Activated CD4-positive, alpha-beta T cell treated with anti-CD3 and anti-CD28 coated beads, Interleukin-2, Interleukin-4, amounts not matched to agents 100 ng/mL and 50 ng/mL, durations not matched to agents 16 hours and 8 hours (primary cell): ENCODE measurements around the gene PPIP5K1.
"Not testable (repeated sequence)": the region's sequence is repeated elsewhere in the genome, so short reads cannot be mapped to it uniquely, and the experiment has no call there.

Experiments
- DNase-seq: peaks from one replicate; pipeline ENCODE4 v3.0.0-alpha.2; 2020; ENCODE audit warnings: low spot score

PPIP5K1 gene

DNA sequence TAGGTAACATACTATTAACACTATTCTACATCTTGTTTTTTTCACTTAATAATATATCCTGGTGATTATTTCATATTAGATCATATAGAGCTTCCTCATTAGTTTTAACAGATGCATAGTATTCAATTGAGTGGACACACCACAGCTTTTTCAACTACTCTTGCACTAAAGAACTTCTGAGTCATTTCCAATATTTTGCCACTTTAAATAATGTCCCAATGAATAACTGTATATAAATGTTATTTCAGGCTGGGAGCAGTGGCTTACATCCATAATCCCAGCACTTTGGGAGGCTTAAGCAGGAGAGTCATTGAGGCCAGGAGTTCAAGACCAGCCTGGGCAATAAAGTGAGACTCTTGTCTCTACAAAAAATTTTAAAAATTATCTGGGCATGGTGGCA, 45.7 kb downstream of the PPIP5K1 start:
- DNase-seq, result no peak

DNA sequence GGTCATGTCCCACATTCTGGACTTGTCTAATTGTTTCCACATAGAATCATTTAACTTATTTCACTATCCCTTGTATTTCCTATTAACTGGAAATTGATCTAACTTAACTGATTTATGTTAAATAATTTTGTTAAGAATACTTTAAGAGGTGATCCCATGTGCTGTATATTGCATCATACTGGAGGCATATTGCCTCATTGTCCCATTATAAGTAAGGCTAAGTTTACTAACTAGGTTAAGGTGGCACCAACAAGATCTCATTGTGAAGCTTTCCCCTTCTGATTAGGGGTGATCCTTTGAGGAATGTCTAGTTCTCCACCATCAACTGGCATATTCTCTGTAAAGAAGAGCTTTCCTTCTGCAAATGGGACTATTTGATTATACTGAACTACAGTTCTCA, 48.2 kb downstream of the PPIP5K1 start:
- DNase-seq, result no peak

DNA sequence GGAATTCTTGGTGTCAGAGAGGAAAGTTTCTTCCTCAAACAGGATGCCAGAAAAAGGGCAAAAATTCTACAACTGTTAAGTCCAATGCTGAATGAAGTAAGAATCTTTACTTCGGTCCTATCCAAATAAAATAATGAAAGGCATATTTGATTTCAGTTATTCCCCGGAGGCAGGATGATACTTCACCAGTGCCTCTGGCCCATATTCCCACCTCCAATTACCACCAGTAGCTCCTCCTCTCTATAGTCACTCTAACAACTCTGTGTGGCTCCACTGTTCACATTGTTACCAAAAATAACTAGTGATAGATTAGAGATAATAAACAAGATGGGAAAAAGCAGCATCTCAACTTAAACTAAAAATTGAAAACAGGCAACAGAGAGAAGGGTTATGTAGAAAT, 51.9 kb downstream of the PPIP5K1 start:
- no peak for DNase-seq

DNA sequence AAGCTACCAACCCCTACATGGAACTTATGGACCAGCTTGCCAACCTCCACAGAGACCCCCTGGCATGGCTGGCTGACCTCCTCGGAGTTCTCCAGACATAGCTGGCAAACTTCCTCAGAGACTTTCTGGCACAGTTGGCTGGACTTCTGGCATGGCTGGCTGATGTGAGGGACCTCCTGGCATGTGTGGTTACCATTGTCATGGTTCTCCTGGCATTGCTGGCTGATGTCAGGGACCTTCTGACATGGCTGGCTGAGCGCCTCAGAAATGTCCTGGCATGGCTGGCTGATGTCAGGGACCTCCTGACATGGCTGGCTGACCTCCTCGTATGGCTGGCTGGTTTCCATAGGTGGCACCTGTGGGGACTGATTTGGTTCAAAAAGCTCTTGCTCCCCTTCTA, 55.1 kb downstream of the PPIP5K1 start:
- no peak for DNase-seq

DNA sequence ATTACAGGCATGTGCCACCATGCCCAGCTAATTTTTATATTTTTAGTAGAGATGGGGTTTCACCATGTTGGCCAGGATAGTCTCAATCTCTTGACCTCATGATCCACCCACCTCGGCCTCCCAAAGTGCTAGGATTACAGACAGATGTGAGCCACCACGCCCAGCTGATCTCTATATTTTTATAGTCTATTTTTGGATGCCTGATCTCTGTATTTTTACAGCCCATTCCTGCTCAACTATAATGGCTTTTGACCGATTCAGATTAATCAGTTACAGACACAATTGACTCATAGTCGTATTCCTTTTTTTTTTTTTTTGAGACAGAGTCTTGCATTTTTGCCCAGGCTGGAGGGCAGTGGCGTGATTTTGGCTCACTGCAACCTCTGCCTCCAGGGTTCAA, 57.2 kb downstream of the PPIP5K1 start:
- not testable (repeated sequence) for DNase-seq

DNA sequence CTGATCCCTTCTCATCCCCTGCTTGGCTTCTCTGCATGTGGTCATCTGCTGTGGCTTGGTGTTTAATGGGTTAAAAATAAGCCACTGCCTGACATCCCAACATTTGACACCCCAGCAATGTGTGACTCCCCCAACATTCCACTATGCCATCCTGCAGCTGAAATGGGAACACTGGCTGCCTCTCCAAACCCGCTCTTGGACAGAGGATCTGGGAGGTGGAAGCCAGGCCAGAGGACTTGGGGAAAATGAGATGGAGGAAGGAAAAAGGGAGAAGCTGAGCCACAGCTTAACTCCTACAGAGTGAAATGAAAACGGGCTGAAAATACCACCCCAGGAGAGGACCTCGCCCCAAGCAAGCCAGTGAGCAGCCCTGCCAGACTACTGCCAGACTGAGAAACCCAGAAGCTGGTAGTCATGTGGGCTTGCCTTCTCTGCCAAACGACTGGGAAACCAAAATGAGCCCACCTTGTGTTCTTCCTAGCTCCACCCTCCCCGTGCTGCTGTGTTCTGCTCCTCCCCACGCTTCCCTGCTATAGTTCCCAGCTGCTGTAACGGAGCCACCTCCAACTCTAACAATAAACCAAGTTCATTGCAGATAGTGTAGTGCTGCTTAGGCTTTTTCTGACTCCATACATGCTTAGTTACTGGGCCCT, 58.9 kb downstream of the PPIP5K1 start:
- DNase-seq, result no peak

DNA sequence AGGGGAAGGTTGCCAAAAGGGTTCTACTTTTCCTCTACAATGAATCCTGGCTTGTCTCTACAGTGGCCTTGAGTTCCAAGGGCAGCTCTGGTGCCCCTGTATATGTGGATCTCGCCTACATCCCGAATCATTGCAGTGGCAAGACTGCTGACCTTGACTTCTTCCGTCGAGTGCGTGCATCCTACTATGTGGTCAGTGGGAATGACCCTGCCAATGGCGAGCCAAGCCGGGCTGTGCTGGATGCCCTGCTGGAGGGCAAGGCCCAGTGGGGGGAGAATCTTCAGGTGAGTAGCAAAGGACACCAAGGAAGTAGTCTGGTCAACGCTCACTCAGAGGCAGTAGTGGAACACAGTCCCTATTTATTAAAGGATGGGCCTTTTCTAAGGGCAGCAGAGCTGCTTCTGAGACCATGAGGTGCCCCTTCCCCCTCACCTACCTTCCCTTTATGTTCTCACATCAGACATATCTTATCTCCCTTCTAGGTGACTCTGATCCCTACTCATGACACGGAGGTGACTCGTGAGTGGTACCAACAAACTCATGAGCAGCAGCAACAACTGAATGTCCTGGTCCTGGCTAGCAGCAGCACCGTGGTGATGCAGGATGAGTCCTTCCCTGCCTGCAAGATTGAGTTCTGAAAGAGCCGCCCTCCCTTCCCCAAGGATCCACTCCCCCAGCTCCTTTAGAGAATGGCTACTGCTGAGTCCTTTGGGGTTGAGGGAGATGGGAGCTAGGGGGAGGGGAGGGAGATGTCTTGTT, 60.2 kb downstream of the PPIP5K1 start:
- DNase-seq, result no peak

DNA sequence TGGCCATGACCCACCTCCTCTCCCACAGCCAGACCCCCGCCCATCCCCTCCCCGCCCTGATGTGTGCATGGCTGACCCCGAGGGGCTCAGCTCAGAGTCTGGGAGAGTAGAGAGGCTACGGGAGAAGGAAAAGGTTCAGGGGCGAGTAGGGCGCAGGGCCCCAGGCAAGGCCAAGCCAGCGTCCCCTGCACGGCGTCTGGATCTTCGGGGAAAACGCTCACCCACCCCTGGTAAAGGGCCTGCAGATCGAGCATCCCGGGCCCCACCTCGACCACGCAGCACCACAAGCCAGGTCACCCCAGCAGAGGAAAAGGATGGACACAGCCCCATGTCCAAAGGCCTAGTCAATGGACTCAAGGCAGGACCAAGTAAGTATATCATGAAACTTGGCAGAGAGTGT, 60.9 kb downstream of the PPIP5K1 start:
- no peak for DNase-seq

DNA sequence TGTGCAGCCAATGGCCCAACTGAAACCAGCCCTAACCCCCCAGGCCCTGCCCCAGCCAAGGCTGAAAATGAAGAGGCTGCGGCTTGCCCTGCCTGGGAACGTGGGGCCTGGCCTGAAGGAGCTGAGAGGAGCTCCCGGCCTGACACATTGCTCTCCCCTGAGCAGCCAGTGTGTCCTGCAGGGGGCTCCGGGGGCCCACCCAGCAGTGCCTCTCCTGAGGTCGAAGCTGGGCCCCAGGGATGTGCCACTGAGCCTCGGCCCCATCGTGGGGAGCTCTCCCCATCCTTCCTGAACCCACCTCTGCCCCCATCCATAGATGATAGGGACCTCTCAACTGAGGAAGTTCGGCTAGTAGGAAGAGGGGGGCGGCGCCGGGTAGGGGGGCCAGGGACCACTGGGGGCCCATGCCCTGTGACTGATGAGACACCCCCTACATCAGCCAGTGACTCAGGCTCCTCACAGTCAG, 61.4 kb downstream of the PPIP5K1 start:
- no peak for DNase-seq

DNA sequence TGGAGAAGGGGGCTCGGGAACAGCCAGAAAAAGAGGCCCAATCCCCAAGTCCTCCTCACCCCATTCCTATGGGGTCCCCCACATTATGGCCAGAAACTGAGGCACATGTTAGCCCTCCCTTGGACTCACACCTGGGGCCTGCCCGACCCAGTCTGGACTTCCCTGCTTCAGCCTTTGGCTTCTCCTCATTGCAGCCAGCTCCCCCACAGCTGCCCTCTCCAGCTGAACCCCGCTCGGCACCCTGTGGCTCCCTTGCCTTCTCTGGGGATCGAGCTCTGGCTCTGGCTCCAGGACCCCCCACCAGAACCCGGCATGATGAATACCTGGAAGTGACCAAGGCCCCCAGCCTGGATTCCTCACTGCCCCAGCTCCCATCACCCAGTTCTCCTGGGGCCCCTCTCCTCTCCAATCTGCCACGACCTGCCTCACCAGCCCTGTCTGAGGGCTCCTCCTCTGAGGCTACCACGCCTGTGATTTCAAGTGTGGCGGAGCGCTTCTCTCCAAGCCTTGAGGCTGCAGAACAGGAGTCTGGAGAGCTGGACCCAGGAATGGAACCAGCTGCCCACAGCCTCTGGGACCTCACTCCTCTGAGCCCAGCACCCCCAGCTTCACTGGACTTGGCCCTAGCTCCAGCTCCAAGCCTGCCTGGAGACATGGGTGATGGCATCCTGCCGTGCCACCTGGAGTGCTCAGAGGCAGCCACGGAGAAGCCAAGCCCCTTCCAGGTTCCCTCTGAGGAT, 62.0 kb downstream of the PPIP5K1 start:
- DNase-seq, result no peak

DNA sequence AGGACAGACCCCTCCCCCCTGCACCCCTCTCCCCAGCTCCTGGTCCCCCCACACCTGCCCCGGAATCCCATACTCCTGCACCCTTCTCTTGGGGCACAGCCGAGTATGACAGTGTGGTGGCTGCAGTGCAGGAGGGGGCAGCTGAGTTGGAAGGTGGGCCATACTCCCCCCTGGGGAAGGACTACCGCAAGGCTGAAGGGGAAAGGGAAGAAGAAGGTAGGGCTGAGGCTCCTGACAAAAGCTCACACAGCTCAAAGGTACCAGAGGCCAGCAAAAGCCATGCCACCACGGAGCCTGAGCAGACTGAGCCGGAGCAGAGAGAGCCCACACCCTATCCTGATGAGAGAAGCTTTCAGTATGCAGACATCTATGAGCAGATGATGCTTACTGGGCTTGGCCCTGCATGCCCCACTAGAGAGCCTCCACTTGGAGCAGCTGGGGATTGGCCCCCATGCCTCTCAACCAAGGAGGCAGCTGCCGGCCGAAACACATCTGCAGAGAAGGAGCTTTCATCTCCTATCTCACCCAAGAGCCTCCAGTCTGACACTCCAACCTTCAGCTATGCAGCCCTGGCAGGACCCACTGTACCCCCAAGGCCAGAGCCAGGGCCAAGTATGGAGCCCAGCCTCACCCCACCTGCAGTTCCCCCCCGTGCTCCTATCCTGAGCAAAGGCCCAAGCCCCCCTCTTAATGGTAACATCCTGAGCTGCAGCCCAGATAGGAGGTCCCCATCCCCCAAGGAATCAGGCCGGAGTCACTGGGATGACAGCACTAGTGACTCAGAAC, 62.8 kb downstream of the PPIP5K1 start:
- no peak for DNase-seq

DNA sequence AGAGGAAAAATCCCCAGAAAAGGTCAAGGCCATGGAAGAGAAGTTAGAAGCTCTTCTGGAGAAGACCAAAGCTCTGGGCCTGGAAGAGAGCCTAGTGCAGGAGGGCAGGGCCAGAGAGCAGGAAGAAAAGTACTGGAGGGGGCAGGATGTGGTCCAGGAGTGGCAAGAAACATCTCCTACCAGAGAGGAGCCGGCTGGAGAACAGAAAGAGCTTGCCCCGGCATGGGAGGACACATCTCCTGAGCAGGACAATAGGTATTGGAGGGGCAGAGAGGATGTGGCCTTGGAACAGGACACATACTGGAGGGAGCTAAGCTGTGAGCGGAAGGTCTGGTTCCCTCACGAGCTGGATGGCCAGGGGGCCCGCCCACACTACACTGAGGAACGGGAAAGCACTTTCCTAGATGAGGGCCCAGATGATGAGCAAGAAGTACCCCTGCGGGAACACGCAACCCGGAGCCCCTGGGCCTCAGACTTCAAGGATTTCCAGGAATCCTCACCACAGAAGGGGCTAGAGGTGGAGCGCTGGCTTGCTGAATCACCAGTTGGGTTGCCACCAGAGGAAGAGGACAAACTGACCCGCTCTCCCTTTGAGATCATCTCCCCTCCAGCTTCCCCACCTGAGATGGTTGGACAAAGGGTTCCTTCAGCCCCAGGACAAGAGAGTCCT, 63.6 kb downstream of the PPIP5K1 start:
- no peak for DNase-seq

DNA sequence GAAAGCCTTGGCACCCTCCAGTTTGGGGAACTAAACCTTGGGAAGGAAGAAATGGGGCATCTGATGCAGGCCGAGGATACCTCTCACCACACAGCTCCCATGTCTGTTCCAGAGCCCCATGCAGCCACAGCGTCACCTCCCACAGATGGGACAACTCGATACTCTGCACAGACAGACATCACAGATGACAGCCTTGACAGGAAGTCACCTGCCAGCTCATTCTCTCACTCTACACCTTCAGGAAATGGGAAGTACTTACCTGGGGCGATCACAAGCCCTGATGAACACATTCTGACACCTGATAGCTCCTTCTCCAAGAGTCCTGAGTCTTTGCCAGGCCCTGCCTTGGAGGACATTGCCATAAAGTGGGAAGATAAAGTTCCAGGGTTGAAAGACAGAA, 64.9 kb downstream of the PPIP5K1 start:
- DNase-seq, result no peak

DNA sequence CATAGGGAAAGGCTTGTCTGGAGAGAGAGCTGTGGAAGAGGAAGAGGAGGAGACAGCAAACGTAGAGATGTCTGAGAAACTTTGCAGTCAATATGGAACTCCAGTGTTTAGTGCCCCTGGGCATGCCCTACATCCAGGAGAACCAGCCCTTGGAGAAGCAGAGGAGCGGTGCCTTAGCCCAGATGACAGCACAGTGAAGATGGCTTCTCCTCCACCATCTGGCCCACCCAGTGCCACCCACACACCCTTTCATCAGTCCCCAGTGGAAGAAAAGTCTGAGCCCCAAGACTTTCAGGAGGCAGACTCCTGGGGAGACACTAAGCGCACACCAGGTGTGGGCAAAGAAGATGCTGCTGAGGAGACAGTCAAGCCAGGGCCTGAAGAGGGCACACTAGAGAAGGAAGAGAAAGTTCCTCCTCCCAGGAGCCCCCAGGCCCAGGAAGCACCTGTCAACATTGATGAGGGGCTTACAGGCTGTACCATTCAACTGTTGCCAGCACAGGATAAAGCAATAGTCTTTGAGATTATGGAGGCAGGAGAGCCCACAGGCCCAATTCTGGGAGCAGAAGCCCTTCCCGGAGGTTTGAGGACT, 65.7 kb downstream of the PPIP5K1 start:
- no peak for DNase-seq

DNA sequence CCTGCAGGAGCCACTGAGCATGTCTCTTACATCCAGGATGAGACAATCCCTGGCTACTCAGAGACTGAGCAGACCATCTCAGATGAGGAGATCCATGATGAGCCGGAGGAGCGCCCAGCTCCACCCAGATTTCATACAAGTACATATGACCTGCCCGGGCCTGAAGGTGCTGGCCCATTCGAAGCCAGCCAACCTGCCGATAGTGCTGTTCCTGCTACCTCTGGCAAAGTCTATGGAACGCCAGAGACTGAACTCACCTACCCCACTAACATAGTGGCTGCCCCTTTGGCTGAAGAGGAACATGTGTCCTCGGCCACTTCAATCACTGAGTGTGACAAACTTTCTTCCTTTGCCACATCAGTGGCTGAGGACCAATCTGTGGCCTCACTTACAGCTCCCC, 66.4 kb downstream of the PPIP5K1 start:
- DNase-seq, result no peak

DNA sequence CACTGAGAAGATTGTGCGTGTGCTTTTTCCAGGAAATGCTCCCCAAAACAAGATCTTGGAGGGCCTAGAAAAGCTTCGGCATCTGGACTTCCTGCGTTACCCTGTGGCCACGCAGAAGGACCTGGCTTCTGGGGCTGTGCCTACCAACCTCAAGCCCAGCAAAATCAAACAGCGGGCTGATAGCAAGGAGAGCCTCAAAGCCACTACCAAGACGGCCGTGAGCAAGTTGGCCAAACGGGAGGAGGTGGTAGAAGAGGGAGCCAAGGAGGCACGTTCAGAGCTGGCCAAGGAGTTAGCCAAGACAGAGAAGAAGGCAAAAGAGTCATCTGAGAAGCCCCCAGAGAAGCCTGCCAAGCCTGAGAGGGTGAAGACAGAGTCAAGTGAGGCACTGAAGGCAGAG, 67.8 kb downstream of the PPIP5K1 start:
- no peak for DNase-seq

DNA sequence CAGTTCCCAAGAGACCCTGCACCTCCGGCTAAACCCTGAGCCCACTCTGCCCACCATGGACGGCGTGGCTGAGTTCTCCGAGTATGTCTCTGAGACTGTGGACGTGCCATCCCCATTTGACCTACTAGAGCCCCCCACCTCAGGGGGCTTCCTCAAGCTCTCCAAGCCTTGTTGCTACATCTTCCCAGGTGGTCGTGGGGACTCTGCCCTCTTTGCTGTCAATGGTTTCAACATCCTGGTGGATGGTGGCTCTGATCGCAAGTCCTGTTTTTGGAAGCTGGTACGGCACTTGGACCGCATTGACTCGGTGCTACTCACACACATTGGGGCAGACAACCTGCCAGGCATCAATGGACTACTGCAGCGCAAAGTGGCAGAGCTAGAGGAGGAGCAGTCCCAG, 68.6 kb downstream of the PPIP5K1 start:
- no peak for DNase-seq

DNA sequence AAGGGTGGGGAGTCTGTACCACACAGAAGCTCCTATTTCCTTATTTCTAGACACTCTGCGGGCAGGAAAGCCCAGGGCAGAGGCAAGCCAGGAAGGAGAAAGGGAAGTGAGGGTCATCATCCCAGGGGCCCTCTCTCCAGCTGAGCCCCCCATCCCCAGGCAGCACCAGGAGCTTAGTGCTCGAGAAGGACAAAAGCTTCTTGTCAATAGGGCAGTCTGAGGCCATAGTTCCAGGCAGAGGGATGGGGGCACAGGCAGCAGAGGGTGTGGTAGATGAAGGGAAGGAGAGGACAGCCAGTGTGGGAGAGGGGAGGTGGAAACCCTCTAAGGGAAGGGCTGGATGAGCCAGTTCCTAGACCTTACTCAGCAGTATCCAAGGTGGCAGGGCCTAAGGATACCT, 69.9 kb downstream of the PPIP5K1 start:
- DNase-seq, result no peak

DNA sequence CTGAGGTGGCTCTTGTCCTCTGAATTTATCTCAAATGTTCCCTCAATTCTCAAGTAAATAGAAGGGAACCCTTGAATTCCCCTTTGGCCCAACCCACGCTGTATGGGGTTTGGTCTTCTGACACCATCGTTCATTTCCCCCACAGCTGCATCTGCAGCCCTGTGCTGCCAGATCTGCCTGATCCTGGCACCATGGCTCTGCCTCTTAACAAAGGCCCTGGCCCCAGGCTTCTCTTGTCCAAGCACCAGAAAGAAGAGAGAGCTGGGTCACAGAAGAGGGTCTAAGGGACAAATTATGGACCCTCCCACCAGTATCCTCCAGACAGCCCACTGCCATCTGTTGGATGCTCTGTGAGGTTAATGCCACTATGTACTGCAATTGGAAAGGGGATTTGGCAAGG, 70.8 kb downstream of the PPIP5K1 start:
- DNase-seq, result no peak

DNA sequence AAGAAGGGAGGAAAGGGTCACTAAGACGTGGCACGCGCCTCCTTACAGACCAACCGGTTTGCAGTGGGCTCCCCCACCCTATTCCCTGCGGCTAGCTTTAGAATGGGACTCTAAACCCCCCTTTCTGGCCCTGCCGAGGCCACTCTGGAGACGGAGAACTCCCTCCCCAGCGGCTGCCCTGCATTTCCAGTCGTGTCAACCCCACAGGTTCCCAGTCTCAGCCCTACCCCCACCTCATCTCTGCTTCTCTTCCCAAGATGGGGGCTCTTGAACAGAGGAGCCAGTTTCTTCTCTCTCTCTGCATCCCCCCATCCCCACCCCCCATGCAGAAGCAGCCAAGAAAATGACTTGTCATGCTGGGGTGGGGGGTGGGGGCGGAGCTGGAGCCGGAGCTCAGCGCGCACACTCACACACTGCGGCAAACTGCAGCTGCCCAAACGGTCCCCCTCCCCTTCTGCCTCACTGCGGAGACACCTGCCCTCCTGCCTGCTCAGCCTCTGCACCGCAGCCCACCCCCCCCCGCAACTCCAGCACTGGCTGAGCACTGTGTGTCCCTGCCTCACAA, 71.7 kb downstream of the PPIP5K1 start:
- no peak for DNase-seq
